ENCODE data around the gene SH3D21. TPM values are rescaled to one million over a fixed set of nuclear protein-coding genes. Genes with fewer than 3 reads are reported as not detected.

SH3D21 gene
- total and polyA plus RNA-seq, 2 of the 8 experiments (the other 6 are each of a cell fraction or from before 2014, with no cell fraction given) = 3.4 to 8.6 TPM

- Histone ChIP-seq H2BK12ac (ENCODE audit: low read depth, low read length) (no peak overlapping the region), H2BK5ac (ENCODE audit: low read depth, low read length) (no peak overlapping the region; the same call in 1 of the 2 replicates), H3K56ac (replicated peaks; ENCODE audit: insufficient read length, low read depth, low read length) (no peak overlapping the region), H3K9me3 (ENCODE audit: insufficient read depth in 2 of 2, low read depth in 1 of 2, low read length in 1 of 2) (no peaks in the 10 kb centered on the region), H3K4me3 (ENCODE audit: extremely low read depth in 1 of 4, insufficient read depth in 2 of 4, low read depth in 3 of 4, low read length in 4 of 4) (no peak overlapping the region), H2AFZ (ENCODE audit: low read length) (no peak overlapping the region), H4K5ac (ENCODE audit: insufficient read length, low read depth, low read length) (no peak overlapping the region), H3K4me1 (replicated peaks in 1 of 4; ENCODE audit: control insufficient read depth in 3 of 4, insufficient read depth in 4 of 4, low read length in 3 of 4) (peaks cover 0 to 6% (median 2%) of the 10 kb centered on the region in 4 experiments; a peak in 2 of 7 replicates), H4K91ac (replicated peaks; ENCODE audit: insufficient read length, low read length) (no peak overlapping the region), H3K4ac (replicated peaks; ENCODE audit: insufficient read length, low read depth, low read length) (no peak overlapping the region), H3K23ac (ENCODE audit: insufficient read length) (no peak overlapping the region), H3K27me3 (replicated peaks in 1 of 4; ENCODE audit: control insufficient read depth in 3 of 4, extremely low read depth in 1 of 4, insufficient read depth in 3 of 4, low read length in 3 of 4) (no peaks in the 10 kb centered on the region), H3K79me2 (ENCODE audit: control insufficient read depth in 1 of 2, insufficient read depth in 2 of 2, low read length in 2 of 2) (peaks cover 14 to 89% of the 10 kb centered on the region in 2 experiments), H2BK20ac (ENCODE audit: low read length) (no peak overlapping the region), H4K20me1 (replicated peaks in 1 of 2; ENCODE audit: control insufficient read depth in 1 of 2, insufficient read depth in 2 of 2, low read length in 2 of 2) (peaks cover 19 to 24% of the 10 kb centered on the region in 2 experiments), H3K79me1 (ENCODE audit: low read depth, low read length) (peaks cover 4% of the 10 kb centered on the region; the same call in 1 of the 2 replicates), H3K14ac (ENCODE audit: insufficient read length) (no peak overlapping the region), H3K4me2 (ENCODE audit: insufficient read depth in 1 of 2, low read depth in 2 of 2, low read length in 2 of 2) (no peak overlapping the region), H2BK120ac (replicated peaks; ENCODE audit: low read depth, low read length) (no peak overlapping the region), H3K36me3 (ENCODE audit: control insufficient read depth in 2 of 4, insufficient read depth in 4 of 4, low read length in 3 of 4) (peaks cover 0 to 24% (median 6%) of the 10 kb centered on the region in 4 experiments; a peak in 2 of 8 replicates), H3K23me2 (ENCODE audit: low read depth, low read length) (no peaks in the 10 kb centered on the region), H3K9ac (replicated peaks in 1 of 4; ENCODE audit: extremely low read depth in 1 of 4, low read depth in 3 of 4, low read length in 3 of 4) (no peak overlapping the region), H2BK15ac (ENCODE audit: low read length) (no peak overlapping the region), H3K18ac (ENCODE audit: extremely low read depth, low read length) (no peak overlapping the region), H4K8ac (ENCODE audit: extremely low read depth, insufficient read depth, low read length) (no peak overlapping the region), H2AK5ac (ENCODE audit: low read depth, low read length) (no peak overlapping the region), H3K27ac (ENCODE audit: low read depth, low read length) (no peak overlapping the region)
- CTCF ChIA-PET (ENCODE audit: partially characterized antibody) = interaction anchor here (0.6 to 0.7 kb wide), 3 partner anchors 18 to 223 kb away, joined by 3 to 4 read pairs (median 3); no protein-coding TSS in a partner anchor
- TF ChIP-seq JUND (IDR thresholded peaks at IDR 0.05; ENCODE audit: low read length) = no peak
- TF ChIP-seq RAD21 (IDR thresholded peaks at IDR 0.05 in 1 of 2, conservative IDR thresholded peaks at IDR 0.05 in 1 of 2; ENCODE audit: low read depth in 2 of 2, low read length in 2 of 2) = no peak
- no peak for TF ChIP-seq KDM1A (IDR thresholded peaks at IDR 0.05; ENCODE audit: borderline replicate concordance, low read length)
- TF ChIP-seq CEBPB (IDR thresholded peaks at IDR 0.05; ENCODE audit: low read depth, low read length) = no peak
- TF ChIP-seq POLR2A (IDR thresholded peaks at IDR 0.05; ENCODE audit: control extremely low read depth in 1 of 2, low read depth in 2 of 2, low read length in 2 of 2) = no peak
- no peak for TF ChIP-seq SIN3A (conservative IDR thresholded peaks at IDR 0.05 in 1 of 2, IDR thresholded peaks at IDR 0.05 in 1 of 2; ENCODE audit: low read depth in 1 of 2, low read length in 2 of 2)
- WGBS, 2 experiments (ENCODE audit: extremely low coverage in 1 of 2, insufficient coverage in 1 of 2, insufficient read length in 1 of 2, insufficient replicate concordance in 2 of 2, low coverage in 1 of 2, low lambda C conversion rate in 2 of 2, missing lambda C conversion rate in 1 of 2) = 82% methylated on average over 15 of the region's 15 CpGs; no CpG with 5 or more reads in 1 of the 2 experiments
- POLR2A ChIA-PET (ENCODE audit: partially characterized antibody) = interaction anchor here (1.2 kb wide), 1 partner anchor 20 kb away, joined by 4 read pairs; no protein-coding TSS in a partner anchor
- FAIRE-seq (no peak), DNase-seq (ENCODE audit: low read depth in 1 of 2, low spot score in 2 of 2) (no peak)
These were observed 49.4 kb upstream of the SH3D21 start for GRCh38 chr1:36256558-36257374.
